ENCODE data around the gene LGI2.

LGI2 gene

DNA sequence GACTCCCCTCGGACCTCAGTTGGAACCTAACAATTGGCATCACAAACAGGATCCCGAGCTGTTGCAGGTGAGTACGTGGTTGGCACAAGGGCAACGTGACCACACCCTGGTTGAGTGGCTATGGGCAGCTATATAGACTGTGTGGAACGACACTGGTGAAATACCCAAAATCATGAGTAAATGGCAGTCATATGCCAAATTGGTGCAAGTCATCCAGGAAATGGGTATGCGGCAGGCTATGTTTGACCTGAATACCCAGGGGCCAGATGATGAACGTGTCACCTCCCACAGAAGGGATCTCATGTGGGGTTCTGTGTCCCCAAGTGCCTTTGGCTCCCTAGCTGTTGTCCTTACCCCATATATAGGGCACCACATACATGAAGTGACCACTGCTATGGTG, 64.7 kb downstream of the LGI2 start:
- H3K9me3 ChIP-seq (ENCODE audit: insufficient read depth, low read depth, low read length): peaks cover 38% of the 10 kb centered on the region
- no peaks in the 10 kb centered on the region for H3K36me3 ChIP-seq (ENCODE audit: insufficient read depth, low read length)
- 77% methylated on average over 7 of the region's 7 CpGs for WGBS

DNA sequence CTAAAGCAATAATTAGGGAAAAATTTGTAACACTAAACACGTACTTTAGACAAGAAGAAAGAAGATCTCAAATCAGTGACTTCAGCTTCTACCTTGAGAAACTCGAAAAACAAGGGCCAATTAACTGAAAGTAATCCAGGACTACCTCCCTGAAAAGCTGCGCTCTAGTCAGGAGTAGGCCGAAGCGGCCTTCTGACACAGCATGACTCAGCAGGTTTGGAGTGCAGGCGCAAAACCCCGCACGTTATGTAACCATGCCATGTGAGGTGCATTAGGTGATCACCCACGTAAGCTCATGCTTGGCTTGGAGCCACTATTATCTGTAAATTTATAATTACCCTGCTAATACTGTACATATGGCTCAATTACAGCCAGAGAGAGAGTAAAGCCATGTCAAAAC, 65.1 kb downstream of the LGI2 start:
- H3K36me3 ChIP-seq (ENCODE audit: insufficient read depth, low read length): no peaks in the 10 kb centered on the region
- 91% methylated on average over 9 of the region's 9 CpGs for WGBS

More for the DNA sequence above, 64.7 kb downstream of the LGI2 start:
- Histone ChIP-seq H3K4me1 (ENCODE audit: insufficient read depth, low read length) (no peaks in the 10 kb centered on the region), H3K9ac (ENCODE audit: low read depth, low read length) (no peak overlapping the region), H3K4me3 (ENCODE audit: low read length) (0 out of 2 replicates have a peak overlapping the region, but pooled peaks have one; percentile 8), H3K27ac (ENCODE audit: low read depth, low read length) (no peak overlapping the region), H3K27me3 (ENCODE audit: insufficient read depth, low read length) (no peaks in the 10 kb centered on the region)

DNA sequence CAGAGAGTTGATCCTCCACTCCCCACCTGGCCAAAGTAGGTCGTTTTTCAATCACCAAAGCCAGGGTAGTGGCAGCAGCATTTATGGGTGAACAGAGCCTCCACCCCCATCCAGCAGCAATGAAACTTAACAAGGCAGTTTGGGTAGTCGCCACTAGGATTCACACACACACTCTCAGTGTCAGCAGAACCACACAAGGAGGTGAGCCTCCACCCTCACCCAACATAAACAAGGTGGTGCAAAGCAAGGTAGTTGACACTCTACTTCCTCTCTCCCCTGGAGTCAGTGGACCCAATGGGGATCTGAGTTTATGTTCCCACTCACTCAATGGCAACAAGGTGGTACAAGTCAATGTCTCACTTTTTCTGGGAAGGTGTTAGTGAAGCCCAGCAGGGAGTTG, 67.5 kb downstream of the LGI2 start:
- H3K9me3 ChIP-seq (ENCODE audit: insufficient read depth, low read depth, low read length): peaks cover 38% of the 10 kb centered on the region
- no peaks in the 10 kb centered on the region for H3K4me1 ChIP-seq (ENCODE audit: insufficient read depth, low read length)
- WGBS: 86% methylated on average over 2 of the region's 2 CpGs
- no peaks in the 10 kb centered on the region for H3K36me3 ChIP-seq (ENCODE audit: insufficient read depth, low read length)
- H3K4me3 ChIP-seq (ENCODE audit: low read length): no peak overlapping the region
- no peak overlapping the region for H3K27ac ChIP-seq (ENCODE audit: low read depth, low read length)
- H3K27me3 ChIP-seq (ENCODE audit: insufficient read depth, low read length): no peaks in the 10 kb centered on the region
- no peak overlapping the region for H3K9ac ChIP-seq (ENCODE audit: low read depth, low read length)

More for the DNA sequence above, 65.1 kb downstream of the LGI2 start:
- H3K4me3 ChIP-seq (ENCODE audit: low read length): no peak overlapping the region
- peaks cover 38% of the 10 kb centered on the region for H3K9me3 ChIP-seq (ENCODE audit: insufficient read depth, low read depth, low read length)
- H3K27me3 ChIP-seq (ENCODE audit: insufficient read depth, low read length): no peaks in the 10 kb centered on the region
- H3K27ac ChIP-seq (ENCODE audit: low read depth, low read length): no peak overlapping the region
- H3K4me1 ChIP-seq (ENCODE audit: insufficient read depth, low read length): no peaks in the 10 kb centered on the region
- H3K9ac ChIP-seq (ENCODE audit: low read depth, low read length): no peak overlapping the region

DNA sequence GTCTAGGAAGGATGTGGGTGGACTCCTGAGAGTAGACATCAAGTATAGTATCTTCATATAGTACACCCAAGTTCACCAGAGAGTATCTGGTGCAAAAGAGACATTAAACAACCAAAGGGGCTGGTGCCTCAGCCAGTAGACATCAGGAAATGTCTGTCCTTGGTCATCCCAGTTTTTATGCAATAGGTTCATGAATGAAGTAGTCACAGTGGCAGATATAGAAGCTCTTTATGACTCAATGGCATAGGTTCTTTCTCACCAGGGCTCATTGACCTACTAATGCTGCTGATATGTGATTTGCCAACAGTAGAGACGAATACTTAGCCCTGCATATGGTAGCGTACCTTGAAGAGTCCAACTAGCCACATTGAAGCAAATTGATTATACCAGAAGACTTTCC, 72.9 kb downstream of the LGI2 start:
- no peaks in the 10 kb centered on the region for H3K36me3 ChIP-seq (ENCODE audit: insufficient read depth, low read length)
- no peak overlapping the region for H3K27ac ChIP-seq (ENCODE audit: low read depth, low read length)
- no peaks in the 10 kb centered on the region for H3K4me1 ChIP-seq (ENCODE audit: insufficient read depth, low read length)
- no peaks in the 10 kb centered on the region for H3K27me3 ChIP-seq (ENCODE audit: insufficient read depth, low read length)
- no peak overlapping the region for H3K9ac ChIP-seq (ENCODE audit: low read depth, low read length)
- no peak overlapping the region for H3K4me3 ChIP-seq (ENCODE audit: low read length)
- WGBS: 96% methylated on average over 2 of the region's 2 CpGs
- H3K9me3 ChIP-seq (ENCODE audit: insufficient read depth, low read depth, low read length): peaks cover 1% of the 10 kb centered on the region; the same call in 1 of the 2 replicates

DNA sequence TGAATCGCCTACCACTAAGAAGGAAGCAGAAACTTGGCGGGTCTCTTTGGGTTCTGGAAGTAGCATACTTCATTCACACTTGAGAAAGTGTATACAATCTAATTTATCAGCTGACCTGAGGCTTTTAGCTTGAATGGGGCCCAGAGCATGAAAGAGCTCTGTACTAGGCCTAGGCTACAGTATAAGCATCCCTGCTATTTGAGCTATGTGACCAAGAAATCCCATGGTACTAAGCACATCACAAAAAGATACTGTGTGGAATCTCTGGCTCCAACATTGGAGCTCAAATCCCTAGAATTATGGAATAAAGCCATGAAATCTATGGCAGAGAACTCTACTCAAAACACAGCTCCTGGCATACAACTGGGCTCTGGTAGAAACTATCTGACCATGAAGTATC, 74.0 kb downstream of the LGI2 start:
- Histone ChIP-seq H3K27ac (ENCODE audit: low read depth, low read length) (no peak overlapping the region), H3K4me3 (ENCODE audit: low read length) (no peak overlapping the region), H3K27me3 (ENCODE audit: insufficient read depth, low read length) (no peaks in the 10 kb centered on the region), H3K36me3 (ENCODE audit: insufficient read depth, low read length) (no peaks in the 10 kb centered on the region), H3K9me3 (ENCODE audit: insufficient read depth, low read depth, low read length) (no peaks in the 10 kb centered on the region), H3K4me1 (ENCODE audit: insufficient read depth, low read length) (no peaks in the 10 kb centered on the region), H3K9ac (ENCODE audit: low read depth, low read length) (no peak overlapping the region)
- 100% methylated on average over 2 of the region's 2 CpGs for WGBS

DNA sequence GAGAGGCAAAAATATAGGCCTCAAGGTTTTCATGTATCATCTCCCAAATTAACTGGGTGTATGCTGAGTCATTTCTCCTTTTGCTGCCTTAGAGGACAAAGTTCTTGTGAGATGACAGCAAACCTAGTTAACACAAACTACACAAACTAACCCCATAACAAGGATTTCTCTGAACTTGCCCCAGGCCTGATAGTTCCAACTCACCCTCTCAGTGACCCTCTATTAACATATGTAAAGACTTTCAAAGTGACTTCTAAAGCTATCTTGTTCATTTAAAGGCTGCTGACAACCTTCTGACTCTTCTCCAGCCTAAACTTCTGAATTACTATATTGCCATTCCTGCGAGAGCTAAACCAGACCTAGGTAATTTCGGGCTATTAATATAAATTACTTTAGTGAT, 74.7 kb downstream of the LGI2 start:
- Histone ChIP-seq H3K4me3 (ENCODE audit: low read length) (no peak overlapping the region), H3K4me1 (ENCODE audit: insufficient read depth, low read length) (no peaks in the 10 kb centered on the region), H3K27ac (ENCODE audit: low read depth, low read length) (no peak overlapping the region), H3K9me3 (ENCODE audit: insufficient read depth, low read depth, low read length) (no peaks in the 10 kb centered on the region), H3K36me3 (ENCODE audit: insufficient read depth, low read length) (no peaks in the 10 kb centered on the region), H3K9ac (ENCODE audit: low read depth, low read length) (no peak overlapping the region), H3K27me3 (ENCODE audit: insufficient read depth, low read length) (no peaks in the 10 kb centered on the region)
- 91% methylated on average over 2 of the region's 2 CpGs for WGBS

DNA sequence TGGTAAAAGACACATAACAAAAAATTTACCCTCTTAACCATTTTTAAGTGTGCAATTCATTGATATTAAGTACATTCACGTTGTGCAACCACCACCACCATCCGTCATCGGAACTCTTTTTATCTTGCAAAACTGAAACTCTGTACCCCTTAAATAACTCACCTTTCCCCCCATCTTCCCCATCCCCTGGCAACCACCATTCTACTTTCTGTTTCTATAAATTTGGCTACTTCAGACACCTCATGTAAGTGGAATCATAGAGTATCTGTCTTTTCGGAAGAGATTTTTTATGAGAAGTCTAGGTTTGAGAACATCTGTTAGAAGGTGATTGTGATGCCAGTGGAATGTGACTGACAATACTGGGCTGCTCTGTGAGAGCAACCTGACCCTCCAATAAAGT, 78.1 kb downstream of the LGI2 start:
- H3K27ac ChIP-seq (ENCODE audit: low read depth, low read length): no peak overlapping the region
- H3K4me3 ChIP-seq (ENCODE audit: low read length): no peak overlapping the region
- no peaks in the 10 kb centered on the region for H3K4me1 ChIP-seq (ENCODE audit: insufficient read depth, low read length)
- H3K27me3 ChIP-seq (ENCODE audit: insufficient read depth, low read length): no peaks in the 10 kb centered on the region
- H3K9me3 ChIP-seq (ENCODE audit: insufficient read depth, low read depth, low read length): no peaks in the 10 kb centered on the region
- H3K36me3 ChIP-seq (ENCODE audit: insufficient read depth, low read length): no peaks in the 10 kb centered on the region
- no peak overlapping the region for H3K9ac ChIP-seq (ENCODE audit: low read depth, low read length)
- WGBS: 97% methylated on average over 4 of the region's 4 CpGs

DNA sequence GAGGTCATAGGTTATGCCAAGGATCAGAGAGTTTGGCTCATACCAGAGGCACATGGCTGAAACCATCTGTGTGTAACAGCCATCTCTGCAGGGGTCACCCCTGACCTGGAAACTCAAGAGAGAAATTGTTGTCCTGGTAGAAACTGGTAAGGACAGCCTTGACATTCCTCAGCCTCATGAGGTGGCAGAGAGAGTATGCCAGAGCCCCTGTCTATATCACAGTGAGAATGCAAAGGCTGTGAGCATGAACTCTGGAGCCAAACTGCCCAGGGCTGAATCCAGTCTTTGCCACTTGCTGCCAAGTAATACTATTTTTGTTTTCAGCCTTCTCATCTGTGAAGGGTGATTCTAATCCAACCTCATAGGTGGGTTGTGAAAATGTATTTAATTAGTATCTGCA, 80.8 kb downstream of the LGI2 start:
- Histone ChIP-seq H3K36me3 (ENCODE audit: insufficient read depth, low read length) (no peaks in the 10 kb centered on the region), H3K9ac (ENCODE audit: low read depth, low read length) (no peak overlapping the region), H3K27me3 (ENCODE audit: insufficient read depth, low read length) (no peaks in the 10 kb centered on the region), H3K9me3 (ENCODE audit: insufficient read depth, low read depth, low read length) (no peaks in the 10 kb centered on the region), H3K4me1 (ENCODE audit: insufficient read depth, low read length) (no peaks in the 10 kb centered on the region), H3K27ac (ENCODE audit: low read depth, low read length) (no peak overlapping the region), H3K4me3 (ENCODE audit: low read length) (no peak overlapping the region)

All from HUES64 (cell line).